HG03060 (cell line): ENCODE data around the gene PRAMEF2.
"Not testable (repeated sequence)": the region's sequence is repeated elsewhere in the genome, so short reads cannot be mapped to it uniquely, and the experiment has no call there.

Experiments used
- ATAC-seq: cut with Tn5 transposase; IDR thresholded peaks from one replicate; pipeline ENCODE4 v1.9.1; 2021; ENCODE audit warnings: low read depth, moderate number of reproducible peaks; ENCODE audit not compliant: unreplicated experiment

Gene PRAMEF2, protein sequence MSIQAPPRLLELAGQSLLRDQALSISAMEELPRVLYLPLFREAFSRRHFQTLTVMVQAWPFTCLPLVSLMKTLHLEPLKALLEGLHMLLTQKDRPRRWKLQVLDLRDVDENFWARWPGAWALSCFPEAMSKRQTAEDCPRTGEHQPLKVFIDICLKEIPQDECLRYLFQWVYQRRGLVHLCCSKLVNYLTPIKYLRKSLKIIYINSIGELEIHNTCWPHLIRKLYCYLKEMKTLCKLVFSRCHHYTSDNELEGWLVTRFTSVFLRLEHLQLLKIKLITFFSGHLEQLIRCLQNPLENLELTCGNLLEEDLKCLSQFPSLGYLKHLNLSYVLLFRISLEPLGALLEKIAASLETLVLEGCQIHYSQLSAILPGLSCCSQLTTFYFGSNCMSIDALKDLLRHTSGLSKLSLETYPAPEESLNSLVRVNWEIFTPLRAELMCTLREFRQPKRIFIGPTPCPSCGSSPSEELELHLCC

GRCh38 chr1:12856786-12857185, at the start of gene PRAMEF2:
TSS of gene PRAMEF2 (plus strand) at chr1:12857086. CDS start at chr1:12859010, 1,924 bp downstream.
- ATAC-seq = not testable (repeated sequence)

- ATAC-seq = no peak
Measured at GRCh38 chr1:12809933-12810332, 47.0 kb upstream of the PRAMEF2 start.

DNA sequence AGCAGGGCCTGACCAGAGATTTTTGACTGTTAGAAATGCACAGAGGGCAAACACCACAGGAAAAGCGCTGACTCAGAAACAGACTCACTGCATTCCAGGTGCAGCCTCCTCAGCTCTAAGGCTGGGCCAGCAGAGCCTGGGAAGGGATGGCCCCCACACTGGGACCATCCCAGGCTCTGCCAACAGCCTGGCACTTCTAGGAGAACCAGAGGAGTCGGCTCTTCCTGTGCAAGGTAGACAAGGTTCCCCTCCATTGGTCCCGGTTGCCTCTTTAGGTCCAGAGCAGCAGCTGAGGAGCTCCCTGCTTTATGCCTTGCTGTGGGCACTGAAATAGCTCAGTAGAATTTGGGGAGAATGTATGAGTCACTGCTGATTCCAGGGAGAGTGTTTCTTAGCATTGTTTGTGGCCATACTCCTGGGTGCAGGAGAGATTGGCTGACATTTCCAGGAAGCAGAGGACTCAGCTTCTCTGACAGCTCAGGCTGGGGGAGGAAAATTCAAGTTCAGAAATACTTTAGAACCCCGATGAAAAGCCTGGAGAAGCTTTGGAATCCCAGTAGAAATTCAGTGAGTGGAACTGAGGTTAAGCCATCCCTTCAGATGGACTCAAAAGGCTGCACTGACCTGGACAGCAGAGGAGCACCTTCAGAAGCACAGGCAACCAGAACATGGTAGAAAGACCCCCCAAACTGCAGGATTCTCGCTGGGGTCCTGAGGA, 46.0 kb upstream of the PRAMEF2 start:
- ATAC-seq = no peak

- ATAC-seq = no peak
Measured at GRCh38 chr1:12811409-12811784, 45.5 kb upstream of the PRAMEF2 start.

- not testable (repeated sequence) for ATAC-seq
Measured at GRCh38 chr1:12819061-12819460, 37.8 kb upstream of the PRAMEF2 start.

GRCh38 chr1:12831310-12831709, 25.6 kb upstream of the PRAMEF2 start, which contains the start of gene PRAMEF11:
TSS of gene PRAMEF11 (minus strand) at chr1:12831410. CDS start at chr1:12828789, 2,621 bp downstream.
- not testable (repeated sequence) for ATAC-seq

DNA sequence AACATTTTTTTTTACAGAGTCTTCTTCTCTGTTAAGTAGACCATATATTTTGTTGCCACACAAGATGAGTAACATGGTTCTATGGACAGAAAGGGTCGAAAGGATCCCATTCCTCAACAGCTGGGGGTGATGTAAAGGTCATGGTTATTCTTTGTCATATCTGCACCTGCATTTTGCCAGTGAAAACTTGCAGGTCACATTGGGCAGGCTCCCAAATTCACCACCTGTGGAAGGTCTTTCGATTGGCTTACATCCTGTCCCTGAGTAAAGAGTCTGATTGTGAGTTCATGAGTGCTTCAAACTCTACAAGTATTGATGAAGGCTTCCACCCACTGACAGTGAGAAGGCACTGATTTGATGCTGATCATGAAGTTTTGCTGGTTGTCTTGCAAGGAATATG, 23.6 kb upstream of the PRAMEF2 start:
- ATAC-seq = not testable (repeated sequence)

GRCh38 chr1:12848620-12849019, 8.3 kb upstream of the PRAMEF2 start, which contains the start of gene HNRNPCL1:
TSS of gene HNRNPCL1 (minus strand) at chr1:12848720. CDS start at chr1:12848289, 431 bp downstream.
- not testable (repeated sequence) for ATAC-seq

DNA sequence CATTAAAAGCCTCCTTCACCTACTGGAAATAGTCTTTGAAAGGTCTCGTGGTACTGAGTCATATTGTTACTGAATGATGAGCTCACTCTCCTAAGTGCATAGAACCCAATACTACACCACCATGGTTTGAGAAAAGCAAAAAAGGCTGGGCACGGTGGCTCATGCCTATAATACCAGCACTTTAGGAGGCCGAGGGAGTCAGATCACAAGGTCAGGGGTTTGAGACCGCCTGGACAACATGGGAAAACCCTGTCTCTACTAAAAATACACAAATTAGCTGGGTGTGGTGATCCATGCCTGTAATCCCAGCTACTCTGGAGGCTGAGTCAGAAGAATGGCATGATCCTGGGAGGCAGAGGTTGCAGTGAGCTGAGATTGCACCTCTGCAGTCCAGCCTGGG, 5.1 kb upstream of the PRAMEF2 start:
- no peak for ATAC-seq

DNA sequence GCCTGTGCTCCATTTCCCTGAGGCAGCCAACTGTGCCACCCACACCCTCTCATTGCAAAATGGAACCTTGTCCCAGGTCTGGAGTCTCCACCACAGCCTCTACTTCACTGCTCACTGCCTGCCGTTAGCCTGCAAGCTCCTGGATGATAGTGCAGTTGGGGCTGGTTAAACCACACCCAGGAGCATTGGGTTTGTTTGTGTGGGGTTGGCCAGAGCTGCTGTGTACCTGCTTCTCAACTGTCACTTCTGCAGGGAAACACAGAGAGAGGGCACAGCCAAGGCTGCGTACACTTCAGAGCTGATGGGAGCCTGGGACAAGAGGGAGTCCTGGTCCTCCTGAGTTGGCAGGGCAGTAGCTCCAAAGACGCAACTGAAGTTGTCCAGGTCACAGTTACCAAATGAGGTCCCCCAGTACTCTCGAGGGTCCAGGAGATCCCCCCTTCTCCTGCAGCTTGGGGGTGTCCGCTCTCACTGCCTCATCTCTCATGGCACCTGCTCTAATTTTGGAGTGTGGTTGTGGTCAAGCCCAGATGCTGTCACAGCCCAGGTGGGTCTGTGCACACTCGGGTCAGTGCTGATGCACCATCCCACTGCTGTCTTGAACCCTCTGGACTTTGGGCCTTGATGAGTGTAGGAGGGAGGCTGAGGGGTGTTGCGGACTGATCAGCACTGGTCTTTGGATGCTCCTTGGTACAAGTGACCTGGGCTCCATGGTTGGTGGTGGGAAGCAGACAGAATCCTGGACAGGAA, 6.4 kb downstream of the PRAMEF2 start:
- ATAC-seq = not testable (repeated sequence)

DNA sequence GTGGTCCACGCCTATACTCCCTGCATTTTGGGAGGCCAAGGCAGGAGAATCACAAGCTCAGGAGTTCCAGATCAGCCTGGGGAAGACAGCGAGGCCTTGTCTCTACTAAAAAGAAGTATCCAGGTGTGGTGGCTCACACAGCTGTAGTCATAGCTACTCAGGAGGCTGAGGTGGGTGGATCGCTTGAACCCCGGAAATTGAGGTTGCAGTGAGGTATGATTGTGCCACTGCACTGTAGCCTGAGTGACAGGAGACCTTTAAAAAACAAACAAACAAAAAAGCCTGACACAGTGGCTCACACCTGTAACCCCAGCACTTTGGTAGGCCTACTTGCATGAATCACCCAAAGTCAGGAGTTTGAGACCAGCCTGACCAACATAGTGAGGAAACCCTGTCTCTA, 21.6 kb downstream of the PRAMEF2 start:
- ATAC-seq = not testable (repeated sequence)

DNA sequence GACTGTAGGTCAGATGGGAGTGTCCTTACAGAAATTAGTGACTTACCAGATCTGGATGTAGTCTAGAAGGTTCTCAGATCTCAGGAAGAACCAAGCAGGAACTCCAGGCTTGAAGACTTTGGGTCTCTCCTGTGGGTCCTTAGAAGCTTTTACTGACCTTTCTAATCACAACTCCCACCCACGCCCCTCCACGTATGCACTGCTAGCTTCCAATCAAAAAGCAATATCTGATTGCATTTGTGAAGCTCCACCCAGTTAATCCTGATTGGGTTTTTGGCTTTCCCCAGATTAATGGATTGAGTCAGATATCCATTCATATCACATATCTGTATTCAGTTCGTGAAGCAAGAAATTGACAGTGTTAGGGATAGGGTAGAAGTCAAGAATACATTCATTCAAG, 29.2 kb downstream of the PRAMEF2 start, which contains the start of gene PRAMEF4:
PRAMEF4 (minus strand) TSS at position 101 of the 400 bp plus-strand sequence. CDS start 2,807 bp downstream, outside the sequence.
- not testable (repeated sequence) for ATAC-seq

- ATAC-seq = not testable (repeated sequence)
Measured at GRCh38 chr1:12898170-12898569, 41.3 kb downstream of the PRAMEF2 start, which contains the start of gene PRAMEF10. TSS of gene PRAMEF10 (minus strand) at chr1:12898270. CDS start at chr1:12895847, 2,423 bp downstream.

- ATAC-seq = not testable (repeated sequence)
Measured at GRCh38 chr1:12899186-12899585, 42.3 kb downstream of the PRAMEF2 start.

GRCh38 chr1:12903793-12904572, 47.1 kb downstream of the PRAMEF2 start:
- not testable (repeated sequence) for ATAC-seq
